ENCODE measurements around the gene KCTD4. TPM values are rescaled to one million over a fixed set of nuclear protein-coding genes. Genes with fewer than 3 reads are reported as not detected.

Gene KCTD4
- total RNA-seq, 2 donors from 2014 or later = not detected

DNA sequence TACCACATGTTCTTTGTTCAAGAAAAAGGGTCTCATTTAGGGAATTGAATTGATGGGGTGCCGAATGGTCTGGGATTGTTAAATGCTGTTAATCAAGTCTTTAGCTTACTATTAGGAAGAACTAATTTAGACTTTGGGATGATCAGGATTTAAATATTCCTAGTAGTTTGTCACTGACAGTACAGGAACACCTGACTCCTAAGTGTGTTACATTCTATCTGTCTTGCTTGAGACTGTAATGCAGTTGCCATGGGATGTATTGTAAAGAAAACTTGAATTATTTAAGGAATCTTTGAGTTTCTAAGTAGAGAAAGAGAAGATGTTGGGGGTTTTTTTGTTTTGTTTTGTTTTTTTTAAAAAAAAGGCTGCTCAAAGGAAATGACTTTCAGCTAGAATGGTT is 17.8 kb upstream of the KCTD4 start:
- DNase-seq (ENCODE audit: low spot score) (no peak), ATAC-seq (ENCODE audit: insufficient number of reproducible peaks, low FRiP score, low read depth) (no peak)
- no peaks in the 10 kb centered on the region for H3K27me3 ChIP-seq (replicated peaks; ENCODE audit: insufficient read depth)
- H3K9me3 ChIP-seq = no peaks in the 10 kb centered on the region
- no peaks in the 10 kb centered on the region for H3K36me3 ChIP-seq
- TF ChIP-seq, protein P1, sequence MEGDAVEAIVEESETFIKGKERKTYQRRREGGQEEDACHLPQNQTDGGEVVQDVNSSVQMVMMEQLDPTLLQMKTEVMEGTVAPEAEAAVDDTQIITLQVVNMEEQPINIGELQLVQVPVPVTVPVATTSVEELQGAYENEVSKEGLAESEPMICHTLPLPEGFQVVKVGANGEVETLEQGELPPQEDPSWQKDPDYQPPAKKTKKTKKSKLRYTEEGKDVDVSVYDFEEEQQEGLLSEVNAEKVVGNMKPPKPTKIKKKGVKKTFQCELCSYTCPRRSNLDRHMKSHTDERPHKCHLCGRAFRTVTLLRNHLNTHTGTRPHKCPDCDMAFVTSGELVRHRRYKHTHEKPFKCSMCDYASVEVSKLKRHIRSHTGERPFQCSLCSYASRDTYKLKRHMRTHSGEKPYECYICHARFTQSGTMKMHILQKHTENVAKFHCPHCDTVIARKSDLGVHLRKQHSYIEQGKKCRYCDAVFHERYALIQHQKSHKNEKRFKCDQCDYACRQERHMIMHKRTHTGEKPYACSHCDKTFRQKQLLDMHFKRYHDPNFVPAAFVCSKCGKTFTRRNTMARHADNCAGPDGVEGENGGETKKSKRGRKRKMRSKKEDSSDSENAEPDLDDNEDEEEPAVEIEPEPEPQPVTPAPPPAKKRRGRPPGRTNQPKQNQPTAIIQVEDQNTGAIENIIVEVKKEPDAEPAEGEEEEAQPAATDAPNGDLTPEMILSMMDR (IDR thresholded peaks at IDR 0.05) = no peak
- no peak overlapping the region for H3K4me3 ChIP-seq
- H3K4me1 ChIP-seq (ENCODE audit: control insufficient read depth in 1 of 2, low read depth in 2 of 2) = no peaks in the 10 kb centered on the region
- no peak overlapping the region for H3K27ac ChIP-seq

DNA sequence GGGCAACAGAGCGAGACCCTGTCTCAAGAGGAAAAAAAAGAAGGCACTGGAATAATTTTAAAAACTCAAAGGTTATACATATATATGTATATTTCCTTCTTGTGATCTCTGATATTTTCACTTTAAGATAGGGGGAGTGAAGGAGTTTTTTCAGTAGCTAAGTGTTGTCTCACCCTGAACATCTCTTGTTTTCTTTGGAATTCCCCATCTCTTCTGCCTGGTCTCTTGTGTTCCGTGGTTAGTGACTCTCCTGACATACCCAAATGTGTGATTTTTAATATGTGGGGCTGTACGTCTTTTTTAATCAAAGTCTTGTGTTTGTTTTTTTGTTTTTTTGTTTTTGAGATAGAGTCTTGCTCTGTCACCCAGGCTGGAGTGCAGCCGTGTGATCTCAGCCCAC is 15.3 kb upstream of the KCTD4 start:
- H3K4me3 ChIP-seq = no peak overlapping the region
- H3K9me3 ChIP-seq = no peaks in the 10 kb centered on the region
- no peaks in the 10 kb centered on the region for H3K36me3 ChIP-seq
- no peak for ATAC-seq (ENCODE audit: insufficient number of reproducible peaks, low FRiP score, low read depth)
- TF ChIP-seq, protein P1 (IDR thresholded peaks at IDR 0.05) = no peak
- no peaks in the 10 kb centered on the region for H3K27me3 ChIP-seq (replicated peaks; ENCODE audit: insufficient read depth)
- DNase-seq (ENCODE audit: low spot score) = no peak
- H3K27ac ChIP-seq = no peak overlapping the region
- H3K4me1 ChIP-seq (ENCODE audit: control insufficient read depth in 1 of 2, low read depth in 2 of 2) = no peaks in the 10 kb centered on the region

DNA sequence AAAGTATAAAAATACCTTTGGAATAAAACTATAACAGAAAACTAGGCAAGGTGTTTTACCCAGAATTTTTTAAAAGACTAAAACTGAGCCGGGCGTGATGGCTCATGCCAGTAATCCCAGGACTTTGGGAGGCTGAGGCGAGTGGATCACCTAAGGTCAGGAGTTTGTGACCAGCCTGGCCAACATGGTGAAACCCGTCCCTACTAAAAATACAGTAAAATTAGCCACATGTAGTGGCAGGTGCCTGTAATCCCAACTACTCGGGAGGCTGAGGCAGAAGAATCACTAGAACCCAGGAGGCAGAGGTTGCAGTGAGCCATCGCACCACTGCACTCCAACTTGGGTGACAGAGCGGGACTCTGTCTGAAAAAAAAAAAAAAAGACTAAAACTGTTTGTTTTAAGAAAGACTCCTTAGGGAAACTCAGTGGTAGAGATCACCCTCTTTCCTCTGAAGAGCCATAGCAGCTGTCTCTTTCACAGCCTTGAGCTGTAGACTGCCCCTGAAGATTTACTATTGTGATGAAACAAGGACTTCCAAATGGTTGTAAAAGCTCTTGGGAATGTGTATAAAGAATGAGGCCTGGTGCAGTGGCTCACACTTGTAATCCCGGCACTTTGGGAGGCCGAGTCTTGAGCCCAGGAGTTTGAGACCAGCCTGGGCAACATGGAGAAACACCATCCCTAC is 14.7 kb upstream of the KCTD4 start:
- no peak overlapping the region for H3K27ac ChIP-seq
- TF ChIP-seq, protein P1 (IDR thresholded peaks at IDR 0.05) = no peak
- no peaks in the 10 kb centered on the region for H3K36me3 ChIP-seq
- no peaks in the 10 kb centered on the region for H3K9me3 ChIP-seq
- H3K4me1 ChIP-seq (ENCODE audit: control insufficient read depth in 1 of 2, low read depth in 2 of 2) = no peaks in the 10 kb centered on the region
- ATAC-seq (ENCODE audit: insufficient number of reproducible peaks, low FRiP score, low read depth) (no peak), DNase-seq (ENCODE audit: low spot score) (no peak)
- H3K4me3 ChIP-seq = no peak overlapping the region
- no peaks in the 10 kb centered on the region for H3K27me3 ChIP-seq (replicated peaks; ENCODE audit: insufficient read depth)

DNA sequence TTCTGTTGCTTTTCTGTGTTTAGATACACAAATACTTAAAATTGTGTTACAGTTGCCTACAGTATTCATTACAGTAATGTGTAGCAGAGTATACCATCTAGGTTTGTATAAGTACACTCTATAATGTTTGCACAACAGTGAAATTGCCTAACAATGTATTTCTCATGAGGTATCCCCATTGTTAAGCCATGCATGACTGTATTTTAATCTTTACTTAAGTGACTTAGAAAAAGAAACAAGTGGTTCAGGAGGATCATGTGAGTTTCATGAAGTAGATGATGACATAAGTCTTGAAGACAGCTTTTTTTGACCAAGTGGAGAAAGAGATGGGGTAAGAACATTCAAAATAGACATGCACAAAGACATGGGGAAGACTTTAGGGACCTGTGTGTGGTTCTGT is 8.4 kb upstream of the KCTD4 start:
- Histone ChIP-seq H3K27ac (no peak overlapping the region), H3K9me3 (no peaks in the 10 kb centered on the region), H3K27me3 (replicated peaks; ENCODE audit: insufficient read depth) (no peaks in the 10 kb centered on the region), H3K36me3 (no peaks in the 10 kb centered on the region), H3K4me3 (no peak overlapping the region), H3K4me1 (ENCODE audit: control insufficient read depth in 1 of 2, low read depth in 2 of 2) (peaks cover 20 to 23% of the 10 kb centered on the region in 2 donors)
- DNase-seq (ENCODE audit: low spot score) (no peak), ATAC-seq (ENCODE audit: insufficient number of reproducible peaks, low FRiP score, low read depth) (no peak)
- TF ChIP-seq, protein P1 (IDR thresholded peaks at IDR 0.05) = no peak

DNA sequence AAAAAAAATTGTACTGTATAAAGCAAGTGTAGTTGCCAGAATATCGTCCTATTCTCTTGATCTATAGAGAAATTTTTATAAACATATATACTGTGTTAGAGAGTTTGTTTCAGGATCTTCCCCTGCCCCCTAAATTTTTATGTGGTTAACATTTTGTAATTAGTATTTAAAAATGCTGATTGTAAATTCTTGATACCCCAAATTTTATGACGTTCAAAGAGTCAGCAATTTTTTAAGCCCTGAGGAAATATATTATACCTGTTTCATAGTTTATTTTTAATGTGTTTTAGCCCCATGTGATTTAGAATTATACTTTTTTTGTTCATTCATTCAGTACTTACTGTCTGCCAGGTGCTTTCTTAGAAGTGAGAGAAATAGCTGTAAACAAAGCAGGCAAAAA is 7.3 kb upstream of the KCTD4 start:
- no peak overlapping the region for H3K4me3 ChIP-seq
- peak overlapping the region; percentile 59 to 83 for H3K27ac ChIP-seq
- no peaks in the 10 kb centered on the region for H3K9me3 ChIP-seq
- TF ChIP-seq, protein P1 (IDR thresholded peaks at IDR 0.05) = no peak
- H3K27me3 ChIP-seq (replicated peaks; ENCODE audit: insufficient read depth) = no peaks in the 10 kb centered on the region
- H3K4me1 ChIP-seq (ENCODE audit: control insufficient read depth in 1 of 2, low read depth in 2 of 2) = peaks cover 20 to 23% of the 10 kb centered on the region in 2 donors
- no peaks in the 10 kb centered on the region for H3K36me3 ChIP-seq
- DNase-seq (ENCODE audit: low spot score) = no peak
- no peak for ATAC-seq (ENCODE audit: insufficient number of reproducible peaks, low FRiP score, low read depth)

Measured in thoracic aorta (tissue), 2 donors.